ENCODE data around the gene UQCR10.

UQCR10 gene

GRCh38 chr22:29799217-29799680, 32.1 kb downstream of the UQCR10 start:
- no peak for FAIRE-seq

GRCh38 chr22:29801153-29801552, 34.0 kb downstream of the UQCR10 start:
- FAIRE-seq: no peak

- no peak for FAIRE-seq
Observed at GRCh38 chr22:29801796-29802195, 34.6 kb downstream of the UQCR10 start.

GRCh38 chr22:29803190-29803589, 36.0 kb downstream of the UQCR10 start:
- FAIRE-seq: no peak

GRCh38 chr22:29804985-29805384, 37.8 kb downstream of the UQCR10 start:
- no peak for FAIRE-seq

- no peak for FAIRE-seq
Observed at GRCh38 chr22:29806196-29806595, 39.0 kb downstream of the UQCR10 start.

DNA sequence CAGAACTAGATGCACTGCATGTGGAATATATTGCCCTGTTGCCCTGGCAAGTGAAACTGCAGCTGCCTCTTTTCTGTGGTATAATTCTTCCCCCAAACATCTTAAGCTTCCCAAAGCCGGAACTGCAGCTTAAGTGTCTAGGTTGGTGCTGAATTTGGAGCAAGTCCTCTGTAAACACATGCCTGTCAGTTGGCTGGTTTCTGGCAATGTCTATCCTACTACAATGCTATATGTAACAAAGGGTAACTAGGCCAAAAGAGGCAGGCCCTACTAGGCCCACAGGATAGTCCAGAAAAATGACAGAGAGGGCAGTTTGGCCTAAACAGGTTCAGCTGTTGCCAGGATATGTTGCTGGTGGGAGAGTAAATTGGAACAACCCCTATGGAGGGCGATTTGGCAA, 43.0 kb downstream of the UQCR10 start:
- no peak for FAIRE-seq

GRCh38 chr22:29811377-29811776, 44.2 kb downstream of the UQCR10 start:
- no peak for FAIRE-seq

DNA sequence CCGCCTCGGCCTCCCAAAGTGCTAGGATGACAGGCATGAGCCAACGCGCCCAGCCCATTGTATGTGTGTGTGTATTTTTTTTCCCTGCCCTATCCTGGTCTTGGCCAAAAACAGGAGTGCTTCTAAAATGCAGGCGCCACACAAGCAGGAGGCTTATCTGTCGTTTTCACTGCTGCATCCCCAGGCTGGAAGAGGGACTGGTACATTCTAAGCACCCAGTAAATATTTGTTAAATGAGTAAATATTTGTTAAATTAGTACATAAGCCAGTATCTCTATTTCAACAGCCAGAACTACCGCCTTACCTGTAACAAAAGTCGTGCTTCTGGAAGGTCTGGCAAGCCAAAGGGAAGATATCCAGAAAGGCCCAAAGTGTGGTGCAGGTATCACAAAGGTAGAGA, 46.0 kb downstream of the UQCR10 start:
- FAIRE-seq: no peak

DNA sequence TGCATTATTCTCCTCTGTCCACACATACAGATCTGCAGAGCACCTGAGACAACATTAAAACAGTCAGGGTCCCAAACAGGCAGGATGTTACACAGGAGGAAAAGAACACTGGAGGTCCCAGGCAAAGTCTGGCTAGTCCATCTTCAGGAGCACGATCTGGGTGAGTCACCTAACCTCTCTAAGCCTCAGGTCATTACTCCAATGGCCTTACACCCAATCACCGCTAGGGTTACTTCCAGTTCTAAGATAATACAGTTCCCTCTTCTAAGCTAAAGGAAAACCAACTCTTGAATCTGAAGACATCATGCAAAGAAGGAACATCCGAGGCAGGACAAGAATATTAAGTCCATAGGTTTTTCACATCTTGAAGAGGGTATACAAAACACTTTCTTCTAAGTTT, 46.4 kb downstream of the UQCR10 start:
- FAIRE-seq: no peak

DNA sequence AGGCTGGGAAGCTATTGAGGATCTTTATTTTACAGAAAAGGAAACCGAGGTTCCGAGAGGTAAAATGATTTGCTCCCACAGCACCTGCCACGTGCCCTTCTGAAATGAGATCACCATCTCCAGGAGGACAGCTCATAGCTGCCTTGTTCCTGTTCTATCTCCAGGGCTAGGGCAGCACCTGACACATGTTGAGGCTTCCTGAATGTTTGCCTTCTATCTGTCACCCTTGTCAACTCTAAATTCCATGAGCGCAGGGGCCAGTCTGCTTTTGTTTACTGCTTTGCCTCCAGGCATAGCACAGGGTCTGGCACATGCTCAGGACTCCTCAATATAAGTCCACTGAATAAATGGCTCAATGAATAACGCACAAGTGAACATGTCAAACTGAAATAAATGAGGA, 46.8 kb downstream of the UQCR10 start:
- FAIRE-seq: no peak

GRCh38 chr22:29815580-29815979, 48.4 kb downstream of the UQCR10 start:
- no peak for FAIRE-seq

DNA sequence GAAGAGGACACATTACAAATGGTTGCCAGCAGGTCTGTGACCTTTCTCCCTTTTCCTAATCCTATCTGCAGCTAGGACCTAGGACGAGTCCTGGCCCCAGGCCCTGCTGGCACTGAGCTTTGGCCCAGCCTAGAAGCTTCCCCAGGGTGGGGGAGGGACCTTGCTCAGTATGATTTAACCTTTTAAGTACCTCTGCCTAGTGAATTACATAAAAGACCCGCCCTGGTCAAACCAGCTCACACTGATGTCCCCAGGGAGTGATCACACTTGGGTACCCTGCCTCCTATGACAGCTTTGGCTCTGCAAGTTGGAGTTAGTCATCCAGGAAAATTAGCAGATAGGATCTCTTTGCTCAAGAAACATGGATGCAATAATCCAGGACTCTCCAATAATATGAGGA, 49.0 kb downstream of the UQCR10 start:
- FAIRE-seq: no peak

- FAIRE-seq: no peak
Observed at GRCh38 chr22:29816539-29816938, 49.4 kb downstream of the UQCR10 start.

- no peak for FAIRE-seq
Observed at GRCh38 chr22:29816980-29817379, 49.8 kb downstream of the UQCR10 start.

DNA sequence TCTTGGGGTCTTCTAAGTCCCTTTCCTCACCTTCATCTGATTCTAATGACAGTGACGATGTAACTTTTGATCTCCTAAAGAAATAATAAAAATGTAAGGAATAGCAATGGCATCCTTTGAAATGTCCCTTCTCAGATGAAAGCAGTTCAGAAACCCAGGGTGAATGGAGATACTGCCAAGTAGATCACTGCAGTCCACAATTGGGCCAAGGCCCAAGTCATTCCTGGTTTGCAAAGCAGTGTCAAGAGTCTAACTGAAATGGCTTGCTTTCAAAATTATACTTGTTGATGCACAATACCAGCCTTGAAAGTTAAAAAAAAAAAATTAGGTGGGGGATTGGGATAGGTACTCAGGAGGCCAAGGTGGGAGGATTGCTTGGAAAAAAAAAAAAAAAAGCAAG, 50.6 kb downstream of the UQCR10 start:
- no peak for FAIRE-seq

GRCh38 chr22:29819501-29819900, 52.3 kb downstream of the UQCR10 start:
- FAIRE-seq: no peak

All from A204.1 (cell line).